Cardiac muscle cell (in vitro differentiated cells and primary cell): ENCODE results near the gene GSTK1. TPM values are rescaled to one million over a fixed set of nuclear protein-coding genes. Genes with fewer than 3 reads are reported as not detected.

Experiments used
- DNase-seq, 2 donors: peaks; one replicate each; pipeline versions ENCODE4 v3.0.0 to v3.0.0-alpha.2; 2010 to 2017; ENCODE audit warnings: low read depth in 1 of 2, low spot score in 1 of 2
- H3K27ac ChIP-seq: fragments of 200-600 bp; sonication (generic); 2 replicates; pipeline ENCODE4 v1.5.1; 2016
- H3K27me3 ChIP-seq: fragments of 200-600 bp; sonication (generic); 2 replicates; pipeline ENCODE4 v1.6.0; 2016; ENCODE audit warnings: control low read depth
- H3K36me3 ChIP-seq: fragments of 200-600 bp; sonication (generic); 2 replicates; pipeline ENCODE4 v1.5.1; 2016; ENCODE audit warnings: control low read depth
- H3K4me1 ChIP-seq: fragments of 200-600 bp; sonication (generic); 2 replicates; pipeline ENCODE4 v1.8.1; 2017; ENCODE audit warnings: low read depth, mild to moderate bottlenecking, mixed run types
- H3K4me3 ChIP-seq: fragments of 200-600 bp; sonication (generic); 2 replicates; pipeline ENCODE4 v1.5.1; 2016; ENCODE audit warnings: mild to moderate bottlenecking
- H3K9me3 ChIP-seq: fragments of 200-600 bp; sonication (generic); 2 replicates; pipeline ENCODE4 v1.5.1; 2017; ENCODE audit warnings: low read depth, mild to moderate bottlenecking, control low read depth
- polyA plus RNA-seq: library from polyadenylated mRNA; unstranded; fragments of >200 nt; fragmentation: Nextera tagmentation; extraction: Ambion mirVana; gene quantifications from 2 replicates; pipeline ENCODE4 v1.2.1, GENCODE V29; 2016
- total RNA-seq: library from RNA; depleted of rRNA; stranded (reverse); fragments of >200 nt; gene quantifications from 2 replicates; pipeline ENCODE4 v1.2.3, GENCODE V29; 2016
- TF ChIP-seq, protein P1 (sequence below): IDR thresholded peaks from 2 replicates; pipeline ENCODE4 v1.5.1; 2012; ENCODE audit warnings: low read depth, mild to moderate bottlenecking, low read length

The GSTK1 gene
- total and polyA plus RNA-seq, 2 experiments from 2014 or later, result 218 to 248 TPM

DNA sequence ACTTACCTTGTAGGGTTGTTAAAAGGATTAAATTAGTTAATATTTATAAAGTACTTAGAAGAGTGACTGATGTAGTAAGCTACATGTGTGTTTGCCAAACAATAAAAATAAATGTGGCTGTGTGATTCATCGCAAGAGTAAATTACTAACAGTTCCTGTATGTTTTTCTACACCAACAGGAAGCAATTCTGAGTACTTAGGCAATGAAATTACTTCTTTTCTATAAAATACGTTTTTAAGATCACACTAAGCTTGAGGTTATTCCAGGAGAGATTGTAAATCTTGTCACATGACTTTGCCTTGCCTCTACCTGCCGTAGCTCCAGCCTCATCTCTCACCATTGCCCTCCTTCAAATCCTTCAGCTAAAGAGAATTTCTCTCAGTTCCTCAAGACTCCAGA is 18.1 kb upstream of the GSTK1 start:
- Histone ChIP-seq H3K4me3 (no peak overlapping the region), H3K36me3 (no peaks in the 10 kb centered on the region), H3K27me3 (no peaks in the 10 kb centered on the region), H3K4me1 (no peaks in the 10 kb centered on the region), H3K9me3 (no peaks in the 10 kb centered on the region), H3K27ac (no peak overlapping the region)
- TF ChIP-seq, protein P1, sequence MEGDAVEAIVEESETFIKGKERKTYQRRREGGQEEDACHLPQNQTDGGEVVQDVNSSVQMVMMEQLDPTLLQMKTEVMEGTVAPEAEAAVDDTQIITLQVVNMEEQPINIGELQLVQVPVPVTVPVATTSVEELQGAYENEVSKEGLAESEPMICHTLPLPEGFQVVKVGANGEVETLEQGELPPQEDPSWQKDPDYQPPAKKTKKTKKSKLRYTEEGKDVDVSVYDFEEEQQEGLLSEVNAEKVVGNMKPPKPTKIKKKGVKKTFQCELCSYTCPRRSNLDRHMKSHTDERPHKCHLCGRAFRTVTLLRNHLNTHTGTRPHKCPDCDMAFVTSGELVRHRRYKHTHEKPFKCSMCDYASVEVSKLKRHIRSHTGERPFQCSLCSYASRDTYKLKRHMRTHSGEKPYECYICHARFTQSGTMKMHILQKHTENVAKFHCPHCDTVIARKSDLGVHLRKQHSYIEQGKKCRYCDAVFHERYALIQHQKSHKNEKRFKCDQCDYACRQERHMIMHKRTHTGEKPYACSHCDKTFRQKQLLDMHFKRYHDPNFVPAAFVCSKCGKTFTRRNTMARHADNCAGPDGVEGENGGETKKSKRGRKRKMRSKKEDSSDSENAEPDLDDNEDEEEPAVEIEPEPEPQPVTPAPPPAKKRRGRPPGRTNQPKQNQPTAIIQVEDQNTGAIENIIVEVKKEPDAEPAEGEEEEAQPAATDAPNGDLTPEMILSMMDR, result no peak
- DNase-seq, result peak in 1 of 2 donors; percentile 18

DNA sequence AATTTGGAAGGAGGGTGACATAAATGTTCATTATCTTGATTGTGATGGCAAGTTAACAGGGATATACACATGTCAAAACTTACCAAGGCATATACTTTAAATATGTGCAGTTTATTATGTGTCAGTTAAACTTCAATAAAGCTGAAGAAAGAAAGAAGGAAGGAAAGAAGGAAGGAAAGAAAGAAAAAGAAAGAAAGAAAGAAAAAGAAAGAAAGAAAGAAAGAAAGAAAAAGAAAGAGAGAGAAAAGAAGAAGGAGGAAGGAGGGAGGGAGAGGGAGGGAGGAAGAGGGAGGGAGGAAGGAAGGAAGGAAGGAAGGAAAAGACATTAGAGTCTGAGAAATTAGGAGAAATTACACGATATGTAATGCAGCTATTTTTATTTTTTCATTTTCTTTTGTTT is 15.9 kb upstream of the GSTK1 start:
- Histone ChIP-seq H3K4me1 (no peaks in the 10 kb centered on the region), H3K9me3 (no peaks in the 10 kb centered on the region), H3K36me3 (no peaks in the 10 kb centered on the region), H3K27ac (no peak overlapping the region), H3K27me3 (no peaks in the 10 kb centered on the region), H3K4me3 (no peak overlapping the region)
- TF ChIP-seq, protein P1, result no peak
- no peak for DNase-seq

DNA sequence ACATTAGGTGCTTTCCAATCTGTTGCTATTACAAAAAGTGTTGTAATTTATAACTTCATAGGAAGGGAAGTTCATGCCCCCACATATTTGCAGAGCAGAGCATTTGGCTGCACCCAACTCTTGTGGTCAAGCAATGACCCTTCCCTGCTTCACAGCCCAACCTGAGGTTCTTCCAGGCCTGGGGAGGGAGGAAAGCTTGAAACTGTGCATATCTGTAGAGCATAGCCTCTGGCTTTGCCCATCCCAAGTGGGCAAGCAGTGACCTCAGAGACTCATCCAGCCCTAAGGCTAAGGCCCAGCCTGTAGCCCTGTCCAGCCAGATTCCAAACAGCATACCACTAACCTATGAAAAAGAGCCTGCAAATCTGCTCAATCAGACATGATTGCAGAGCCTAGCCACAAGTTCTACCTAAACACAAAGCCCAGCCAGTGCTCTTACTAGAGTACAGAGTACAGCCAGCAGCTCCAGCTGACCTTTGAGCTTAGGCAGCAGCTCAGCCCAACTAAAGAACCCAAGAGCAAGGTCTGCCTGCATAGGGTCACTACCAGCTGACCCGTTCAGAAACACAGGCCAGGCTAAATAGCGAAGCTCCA is 14.4 kb upstream of the GSTK1 start:
- DNase-seq, result peak in 1 of 2 donors; percentile 50
- no peaks in the 10 kb centered on the region for H3K27me3 ChIP-seq
- H3K9me3 ChIP-seq, result no peaks in the 10 kb centered on the region
- H3K27ac ChIP-seq, result no peak overlapping the region
- no peaks in the 10 kb centered on the region for H3K4me1 ChIP-seq
- H3K4me3 ChIP-seq, result no peak overlapping the region
- TF ChIP-seq, protein P1, result no peak
- H3K36me3 ChIP-seq, result no peaks in the 10 kb centered on the region

DNA sequence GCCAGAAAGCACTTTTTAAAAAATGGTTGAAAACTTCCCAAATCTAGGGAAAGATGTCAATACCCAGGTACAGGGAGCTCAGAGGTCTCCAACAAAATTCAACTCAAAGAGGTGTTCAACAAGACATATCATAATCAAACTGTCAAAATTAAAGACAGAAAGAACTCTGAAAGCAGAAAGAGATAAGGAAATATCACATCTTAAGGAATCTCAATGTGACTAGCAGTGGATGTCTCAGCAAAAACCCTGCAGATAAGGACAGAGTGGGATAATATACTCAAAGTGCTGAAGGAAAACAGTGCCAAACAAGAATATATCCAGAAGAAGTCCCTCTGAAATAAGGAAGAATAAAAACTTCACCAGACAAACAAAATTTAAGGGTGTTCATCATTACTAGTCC is 13.0 kb upstream of the GSTK1 start:
- Histone ChIP-seq H3K4me1 (no peaks in the 10 kb centered on the region), H3K36me3 (no peaks in the 10 kb centered on the region), H3K27ac (no peak overlapping the region), H3K9me3 (no peaks in the 10 kb centered on the region), H3K4me3 (no peak overlapping the region), H3K27me3 (no peaks in the 10 kb centered on the region)
- TF ChIP-seq, protein P1, result no peak
- DNase-seq, result no peak

DNA sequence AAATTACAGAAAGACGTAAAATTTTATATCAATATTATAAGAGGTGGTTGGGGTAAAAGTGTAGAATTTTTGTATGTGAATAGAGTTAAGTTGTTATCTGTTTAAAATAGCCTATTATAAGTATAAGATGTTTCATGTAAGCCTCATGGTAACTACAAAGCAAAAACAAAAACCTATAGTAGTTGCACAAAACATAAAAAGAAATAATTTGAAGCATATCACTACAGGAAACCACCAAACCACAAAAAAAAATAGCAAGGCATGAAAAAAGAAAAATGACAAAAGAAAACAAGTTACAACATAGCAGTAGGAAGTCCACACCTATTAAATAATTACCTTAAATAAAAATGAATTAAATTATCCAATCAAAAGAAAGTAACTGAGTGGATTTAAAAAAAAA is 12.4 kb upstream of the GSTK1 start:
- no peak overlapping the region for H3K4me3 ChIP-seq
- no peaks in the 10 kb centered on the region for H3K27me3 ChIP-seq
- DNase-seq, result peak in 1 of 2 donors; percentile 32
- no peaks in the 10 kb centered on the region for H3K36me3 ChIP-seq
- H3K9me3 ChIP-seq, result no peaks in the 10 kb centered on the region
- H3K4me1 ChIP-seq, result no peaks in the 10 kb centered on the region
- H3K27ac ChIP-seq, result no peak overlapping the region
- TF ChIP-seq, protein P1, result no peak
